SIG-M5 (cell line): Measurements from ENCODE around the gene KBTBD8.
A peak's percentile ranks its signal among the peaks of the same experiment; 100 is the strongest.

Experiments used
- DNase-seq: peaks from one replicate; lab custom pipeline; 2025; lab: John Stamatoyannopoulos, UW

KBTBD8 gene

DNA sequence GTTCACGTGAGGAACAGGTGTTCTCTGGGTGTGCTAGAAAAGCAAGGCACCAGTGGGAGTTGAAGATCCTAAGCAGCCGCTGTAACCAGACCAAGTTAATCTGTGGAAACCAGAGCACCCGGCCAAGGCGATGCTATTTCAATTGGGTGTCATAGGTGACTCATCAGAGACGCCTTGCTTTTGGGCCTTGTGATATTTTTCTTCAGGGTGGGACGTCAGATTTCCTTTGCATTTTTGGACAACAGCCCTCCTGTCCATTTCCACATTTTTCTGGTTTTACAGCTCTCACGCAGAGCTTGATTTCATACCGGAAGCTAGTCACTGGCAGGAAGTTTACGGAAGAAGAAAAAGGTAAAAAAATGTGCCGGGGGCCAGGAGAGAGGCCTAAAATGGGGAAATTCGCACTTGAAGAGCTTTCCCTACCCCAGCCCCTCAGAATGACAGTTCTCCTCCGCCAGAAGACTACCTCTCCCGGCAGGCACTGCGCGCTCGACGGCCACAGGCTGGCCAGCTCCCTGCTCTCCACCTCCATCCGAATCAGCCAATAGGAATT lies 471 bp upstream of the KBTBD8 start:
- no peak for DNase-seq

DNA sequence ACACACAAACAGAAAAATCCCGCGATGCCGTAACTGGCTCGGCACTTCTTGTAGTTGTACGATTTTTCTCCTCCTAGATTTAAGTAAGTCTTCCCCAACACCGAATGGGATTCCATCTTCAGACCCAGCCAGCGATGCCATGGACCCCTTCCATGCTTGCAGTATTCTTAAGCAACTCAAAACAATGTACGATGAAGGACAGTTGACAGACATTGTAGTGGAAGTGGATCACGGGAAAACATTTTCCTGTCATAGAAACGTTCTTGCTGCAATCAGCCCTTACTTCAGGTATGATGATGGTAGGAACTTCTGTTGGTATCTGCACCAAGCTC lies 763 bp downstream of the KBTBD8 start:
- DNase-seq = no peak

GRCh38 chr3:67000009-67000408 lies 1.9 kb downstream of the KBTBD8 start:
- peak; percentile 93 for DNase-seq

- DNase-seq = no peak
Observed at GRCh38 chr3:67001086-67001861, 3.2 kb downstream of the KBTBD8 start.

DNA sequence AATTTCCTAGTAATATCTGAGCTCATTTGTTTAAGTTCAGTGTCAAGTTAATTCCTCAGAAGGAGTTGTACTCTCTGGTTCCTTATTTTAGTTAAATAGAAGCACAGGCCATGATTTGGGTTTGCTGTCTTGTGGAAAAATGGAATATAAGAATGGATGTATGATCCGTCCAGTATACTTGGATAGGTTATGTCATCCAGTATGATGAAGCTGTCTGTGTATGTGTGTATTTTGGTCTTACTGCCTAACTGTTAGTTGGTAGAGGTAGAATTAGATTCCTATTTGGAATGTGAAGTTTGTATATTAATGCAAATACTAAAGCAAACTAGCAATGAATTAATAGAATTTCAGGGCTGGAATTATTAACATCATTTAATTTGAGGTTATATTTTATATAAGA lies 7.9 kb downstream of the KBTBD8 start:
- no peak for DNase-seq

DNA sequence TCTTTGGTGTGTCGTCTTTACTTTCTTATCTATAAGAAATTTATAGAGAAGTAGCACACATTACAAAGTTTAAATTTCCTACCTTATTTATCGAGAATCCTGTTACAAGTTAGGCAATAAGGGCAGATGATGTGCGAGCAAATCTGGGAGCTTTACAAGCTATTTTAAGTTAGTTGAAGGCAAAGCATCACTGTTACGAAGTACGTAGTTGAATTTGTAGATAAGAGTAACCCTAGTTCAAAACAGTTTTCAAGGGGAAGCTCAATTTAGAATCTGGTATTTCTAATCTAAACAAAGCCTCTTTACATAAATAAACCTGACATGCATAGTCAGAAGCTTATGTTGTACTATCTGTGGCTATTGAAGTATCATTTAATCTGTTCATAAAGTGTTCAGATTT lies 8.4 kb downstream of the KBTBD8 start:
- DNase-seq = no peak

DNA sequence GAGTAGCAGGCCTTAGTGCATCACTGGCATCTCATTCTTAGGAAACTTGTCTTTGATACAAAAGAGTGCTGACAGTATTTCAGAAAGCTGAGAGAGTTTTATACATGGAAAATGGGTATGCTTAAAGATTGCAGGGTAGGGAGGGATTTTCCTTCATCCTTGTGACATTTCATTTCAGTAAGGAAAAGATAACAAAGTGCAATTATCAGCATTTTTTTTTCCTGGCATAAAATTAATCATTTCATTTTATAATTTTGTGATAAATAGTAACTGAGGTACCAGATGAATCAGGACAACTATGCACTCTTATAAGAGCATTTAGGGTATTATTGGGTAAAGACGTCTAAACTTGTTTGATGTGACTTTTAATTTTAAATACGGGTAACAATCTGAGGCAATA lies 10.3 kb downstream of the KBTBD8 start:
- DNase-seq = no peak

DNA sequence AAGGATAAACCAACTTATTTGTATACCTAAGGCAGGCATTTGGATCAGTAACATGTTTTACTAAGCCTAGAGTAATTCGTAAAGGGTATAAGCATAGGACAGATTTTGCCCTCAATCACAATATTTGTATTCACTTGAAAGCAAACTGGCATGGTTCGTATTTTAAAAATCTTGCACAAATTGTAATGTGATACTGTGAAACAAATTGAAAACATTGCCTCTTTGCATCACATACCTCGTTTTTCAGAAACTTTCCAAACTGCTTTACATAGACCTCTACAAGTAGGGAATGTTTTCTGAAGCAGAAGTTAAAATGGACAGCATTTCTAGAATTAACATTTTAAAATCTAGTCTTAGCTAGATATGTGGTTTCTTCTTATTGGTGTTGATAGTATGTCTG lies 11.6 kb downstream of the KBTBD8 start:
- DNase-seq = no peak

DNA sequence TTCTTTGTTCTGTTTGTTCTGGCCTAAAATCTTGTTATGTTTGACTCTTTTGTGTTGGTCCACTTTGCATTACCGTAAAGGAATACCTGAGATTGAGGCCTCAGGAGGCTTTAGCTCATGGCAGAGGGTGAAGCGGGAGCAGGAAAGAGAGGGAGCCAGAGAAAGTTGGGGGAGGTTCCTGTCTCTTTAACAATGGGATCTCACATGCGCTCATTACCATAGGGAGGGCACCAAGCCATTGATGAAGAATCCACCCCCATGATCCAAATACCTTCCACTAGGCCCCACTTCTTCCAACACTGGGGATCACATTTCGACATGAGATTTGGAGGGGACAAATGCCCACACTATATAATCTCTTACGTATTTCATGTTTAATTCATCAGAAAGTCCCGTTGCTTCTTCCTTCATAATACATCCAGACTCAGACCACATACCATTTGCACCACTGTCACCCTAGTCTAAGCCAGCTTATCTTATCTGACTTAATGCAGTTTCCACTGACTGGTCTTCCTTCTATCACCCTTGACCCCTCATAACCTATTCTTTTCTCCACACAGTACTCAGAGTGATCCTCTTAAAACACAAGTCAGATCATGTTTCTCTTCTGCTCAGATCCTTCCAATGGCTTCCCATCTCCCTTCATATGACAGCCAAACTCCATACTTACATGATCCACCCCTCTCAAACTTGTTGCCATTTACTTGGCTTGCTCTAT lies 13.5 kb downstream of the KBTBD8 start:
- DNase-seq = no peak

DNA sequence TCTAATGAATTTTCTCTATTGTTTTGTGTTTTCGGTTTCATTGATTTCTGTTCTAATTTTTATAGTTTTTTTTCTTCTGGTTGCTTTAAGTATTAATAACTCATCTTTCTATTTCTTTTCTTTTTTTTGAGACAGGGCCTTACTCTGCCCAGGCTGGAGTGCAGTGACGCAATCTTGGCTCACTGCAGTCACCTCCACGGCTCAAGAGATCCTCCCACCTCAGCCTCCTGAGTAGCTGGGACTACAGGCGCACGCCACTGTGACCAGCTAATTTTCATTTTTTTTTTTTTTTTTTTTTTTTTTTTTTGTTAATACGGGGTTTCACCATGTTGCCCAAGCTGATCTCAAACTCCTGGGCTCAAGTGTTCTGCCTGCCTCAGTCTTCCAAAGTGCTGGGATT lies 14.5 kb downstream of the KBTBD8 start:
- DNase-seq = no peak

DNA sequence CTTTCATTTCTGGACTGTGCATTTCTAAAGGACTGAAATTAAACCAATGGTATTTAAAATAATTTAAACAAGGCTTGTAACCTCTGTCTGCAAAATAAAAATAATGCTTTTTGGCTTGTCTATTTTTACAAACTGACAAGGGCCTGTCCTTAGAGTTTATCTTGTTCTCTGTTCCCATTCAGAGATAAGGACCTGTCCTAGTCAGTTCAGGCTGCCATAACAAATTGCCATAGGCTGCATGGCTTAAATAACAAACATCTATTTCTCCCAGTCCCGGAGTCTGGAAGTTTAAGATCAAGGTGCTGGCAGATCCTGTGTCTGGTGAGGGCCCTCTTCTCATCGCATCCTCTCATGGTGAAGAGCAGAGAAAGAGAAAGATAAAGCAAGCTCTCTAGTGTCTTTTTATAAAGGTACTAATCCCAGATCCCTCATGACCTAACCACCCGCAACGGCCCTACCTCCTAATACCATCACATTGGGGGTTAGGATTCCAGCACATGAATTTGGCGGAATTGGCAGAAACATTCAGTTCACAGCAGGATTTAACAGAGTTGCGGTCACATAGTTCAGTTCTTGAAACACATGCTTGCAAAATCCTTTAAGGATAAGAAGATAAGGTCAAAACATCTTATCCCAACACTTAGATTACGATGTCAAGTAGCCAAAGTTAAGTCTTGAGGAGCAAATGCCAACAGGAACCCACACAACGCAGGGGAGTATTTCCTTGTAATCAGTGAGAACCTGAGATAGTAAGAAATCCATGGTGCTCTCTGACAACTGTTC lies 17.8 kb downstream of the KBTBD8 start:
- DNase-seq = no peak

- no peak for DNase-seq
Observed at GRCh38 chr3:67016522-67017080, 18.5 kb downstream of the KBTBD8 start.

- no peak for DNase-seq
Observed at GRCh38 chr3:67017211-67017610, 19.1 kb downstream of the KBTBD8 start.

DNA sequence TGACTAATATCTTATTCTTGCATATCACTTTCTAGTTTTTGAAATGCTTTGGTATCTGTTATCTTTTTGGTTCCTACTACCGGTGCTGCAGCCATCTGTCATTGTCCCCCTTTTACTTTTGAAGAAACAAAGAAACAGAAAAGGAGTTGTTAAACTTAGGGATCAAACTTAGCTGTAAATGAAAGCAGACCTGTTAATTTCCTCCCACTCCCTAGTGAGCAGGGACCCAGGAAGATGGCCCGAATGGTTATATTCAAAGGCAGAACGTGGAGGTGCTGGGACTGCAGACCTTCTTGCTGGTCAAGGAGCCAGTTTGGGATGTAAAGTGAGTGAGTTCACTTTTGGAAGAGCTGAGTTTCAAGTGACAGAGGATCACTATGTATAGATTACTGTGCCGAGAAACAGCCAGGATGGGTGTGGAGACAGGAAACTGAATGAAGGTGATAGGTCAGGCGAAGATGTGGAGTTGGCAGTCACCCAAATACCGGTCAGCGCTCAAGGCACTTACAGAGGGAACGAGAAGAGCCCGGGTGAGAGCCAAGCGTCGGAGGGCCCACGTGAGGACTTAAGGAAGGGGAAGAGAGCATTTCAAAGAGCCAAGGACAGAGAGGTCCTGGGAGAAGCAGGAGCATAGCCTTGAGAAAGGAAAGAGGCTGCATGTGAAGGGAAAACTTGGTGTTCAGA lies 20.1 kb downstream of the KBTBD8 start:
- no peak for DNase-seq

DNA sequence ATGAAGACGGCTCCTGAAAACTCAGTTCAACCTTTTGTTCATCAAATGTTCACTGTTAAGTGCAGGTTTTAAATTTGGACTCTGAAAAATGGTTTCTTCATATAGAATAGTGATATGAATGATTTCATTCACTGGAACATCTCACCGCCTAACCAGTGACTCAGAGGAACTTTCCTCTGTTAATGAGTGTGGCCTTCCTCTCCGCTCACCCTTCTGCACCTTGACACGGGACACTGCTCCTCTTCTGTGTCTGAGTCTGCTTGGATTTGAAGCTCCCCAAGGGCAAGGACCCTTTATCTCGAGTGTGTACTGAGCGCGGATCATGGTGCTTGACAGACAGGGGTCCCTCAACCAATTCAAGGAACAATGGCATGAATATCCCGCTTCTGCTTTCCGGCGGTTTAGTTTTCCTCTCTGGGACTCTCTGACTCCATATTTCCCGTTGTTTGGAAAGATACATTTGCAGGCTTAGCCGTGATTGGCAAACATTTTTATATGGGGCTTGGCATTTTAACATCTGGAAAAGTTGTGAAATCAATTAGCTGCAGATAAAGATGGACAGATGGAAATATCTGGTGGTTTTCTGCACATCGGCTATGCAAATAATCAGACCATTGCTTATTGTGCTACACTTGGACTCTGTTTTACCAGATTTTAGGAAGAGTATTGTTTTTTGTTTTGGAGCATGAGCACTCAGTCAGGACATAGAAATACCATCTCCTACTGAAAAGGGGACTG lies 20.9 kb downstream of the KBTBD8 start:
- no peak for DNase-seq

DNA sequence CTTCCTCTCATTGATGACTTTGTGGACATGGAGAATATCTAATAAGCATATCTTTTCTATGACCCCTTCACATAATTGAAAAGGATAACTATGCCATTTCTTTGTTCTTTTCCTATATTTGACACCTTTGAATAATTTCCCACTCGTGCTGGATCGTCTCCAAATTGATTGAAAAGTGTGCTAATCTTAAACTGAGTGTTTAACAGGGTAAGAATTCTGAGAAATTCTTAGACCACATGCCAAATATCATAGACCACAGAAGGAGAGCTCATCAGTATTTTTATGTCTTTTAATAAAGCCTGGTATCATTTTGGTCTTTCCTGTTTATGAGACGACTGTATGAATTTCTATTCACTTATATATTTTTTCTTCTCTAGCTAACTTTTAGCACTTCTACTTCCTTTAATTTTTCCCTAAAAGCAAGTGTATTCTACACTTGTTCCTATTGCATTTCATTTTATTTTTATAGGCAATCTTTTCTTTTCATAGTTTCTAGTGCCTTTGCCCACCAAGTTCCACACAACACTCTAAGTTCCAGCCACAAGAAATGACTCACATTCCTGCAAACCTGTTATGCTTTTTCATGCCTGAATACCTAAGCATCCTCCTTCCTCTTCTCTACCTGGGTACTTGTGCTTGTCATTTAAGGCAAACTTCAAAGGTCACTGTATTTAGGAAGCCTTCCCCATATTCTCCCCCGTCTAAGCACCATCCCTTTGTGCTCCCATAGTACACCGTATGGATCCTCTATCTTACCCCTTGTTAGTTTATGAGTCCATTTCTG lies 30.1 kb downstream of the KBTBD8 start:
- no peak for DNase-seq

DNA sequence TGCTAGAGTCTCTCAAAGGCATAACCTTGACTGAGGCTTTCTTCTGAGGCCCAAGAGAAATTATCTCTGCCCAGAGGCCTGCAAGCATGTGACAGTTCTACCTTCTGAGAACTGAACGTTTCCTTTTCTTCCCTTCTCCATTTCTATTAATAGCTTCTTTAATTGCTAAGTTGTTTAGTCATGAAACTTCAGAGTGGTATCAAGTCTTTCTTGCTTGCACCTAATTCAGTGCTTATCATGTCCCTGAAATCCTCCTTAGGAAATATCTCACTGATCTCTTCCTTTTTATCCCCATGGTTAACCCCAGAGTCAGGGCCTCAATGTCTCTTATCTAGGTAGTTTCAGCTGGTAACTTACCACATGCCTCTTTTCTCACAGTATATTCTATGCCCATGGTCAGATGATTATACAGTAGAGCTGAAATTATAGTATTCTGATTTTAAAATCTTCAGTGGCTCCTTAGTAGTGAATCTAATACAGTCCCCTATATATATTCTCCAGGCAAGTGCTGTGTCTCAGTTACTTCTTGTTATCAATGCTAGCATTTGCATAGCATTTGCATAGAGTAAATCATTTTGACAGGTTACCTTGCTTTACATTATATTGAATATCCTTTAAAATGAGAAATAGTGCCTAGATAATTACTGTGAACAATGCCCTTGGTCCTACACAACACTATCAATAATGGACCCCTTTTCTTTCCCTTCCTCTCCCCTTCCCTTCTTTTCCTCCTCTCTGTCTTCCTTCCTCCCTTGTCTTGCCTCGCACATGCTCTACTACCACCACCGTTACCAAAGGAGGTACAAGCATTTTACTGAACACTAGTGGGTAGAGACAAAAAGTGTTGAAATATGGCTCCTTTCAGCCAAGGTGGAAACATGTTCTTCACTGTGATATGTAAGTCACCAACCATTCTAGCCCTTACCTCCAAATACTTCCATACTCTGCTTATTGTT lies 33.0 kb downstream of the KBTBD8 start:
- DNase-seq = no peak

DNA sequence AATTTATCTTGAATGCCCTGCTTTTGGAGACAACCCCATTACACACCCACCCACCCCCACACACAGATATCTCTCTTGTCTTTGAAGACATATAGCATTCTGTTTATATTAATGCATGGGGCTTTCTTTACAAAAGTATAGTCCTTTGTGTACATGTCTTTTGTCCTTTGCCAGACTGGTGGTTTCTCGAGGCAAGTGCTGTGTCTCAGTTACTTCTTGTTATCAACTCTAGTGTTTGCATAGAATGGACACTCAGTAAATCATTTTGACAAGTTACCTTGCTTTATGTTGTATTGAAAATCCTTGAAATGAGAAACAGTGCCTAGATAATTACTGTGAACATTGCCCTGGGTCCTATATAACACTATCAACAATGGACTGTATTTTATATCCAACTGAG lies 33.9 kb downstream of the KBTBD8 start:
- DNase-seq = no peak

DNA sequence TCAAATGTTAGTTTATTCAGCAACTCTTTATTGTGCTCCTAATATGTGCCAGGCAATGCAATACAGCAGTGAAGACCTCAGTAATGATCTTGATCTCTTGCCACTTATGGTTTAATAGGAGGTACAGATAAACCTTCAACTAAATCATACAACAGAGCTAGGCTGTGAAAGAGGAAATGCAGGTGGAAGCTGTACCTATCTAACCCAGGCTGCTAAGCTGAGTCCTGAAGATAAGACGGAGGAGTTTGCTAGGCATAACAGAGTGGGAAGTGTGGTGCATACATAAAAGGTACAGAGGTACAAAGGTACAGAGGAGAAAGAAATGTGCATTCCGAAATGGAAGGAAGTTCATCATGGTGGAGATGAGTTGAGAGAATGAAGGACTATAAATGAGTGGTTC lies 35.0 kb downstream of the KBTBD8 start:
- DNase-seq = no peak
